ENCODE measurements around the gene SUSD4. TPM values are rescaled to one million over a fixed set of nuclear protein-coding genes. Genes with fewer than 3 reads are reported as not detected.
"Not testable (repeated sequence)": the region's sequence is repeated elsewhere in the genome, so short reads cannot be mapped to it uniquely, and the experiment has no call there.

The SUSD4 gene
- total RNA-seq, 2 donors from 2014 or later, result 10.7 to 26.7 TPM

- WGBS, result 83% methylated on average over 2 of the region's 2 CpGs
- TF ChIP-seq CTCF (IDR thresholded peaks at IDR 0.05) (no peak), POLR2AphosphoS5 (IDR thresholded peaks at IDR 0.05) (no peak), POLR2A (IDR thresholded peaks at IDR 0.05) (no peak)
- Histone ChIP-seq H3K4me1 (replicated peaks) (no peaks in the 10 kb centered on the region), H3K27me3 (replicated peaks; ENCODE audit: insufficient read depth) (no peaks in the 10 kb centered on the region), H3K9me3 (no peaks in the 10 kb centered on the region), H3K4me3 (no peak overlapping the region), H3K36me3 (no peaks in the 10 kb centered on the region), H3K27ac (no peak overlapping the region)
- no peak for DNase-seq (ENCODE audit: low spot score)
- intact Hi-C loops (cut with DNase I), result no loop called here
These were observed 38.2 kb upstream of the SUSD4 start for GRCh38 chr1:223401873-223402789.

- H3K27me3 ChIP-seq (replicated peaks; ENCODE audit: insufficient read depth); intact Hi-C loops (cut with DNase I); H3K4me3 ChIP-seq; H3K9me3 ChIP-seq; DNase-seq (ENCODE audit: low spot score); H3K4me1 ChIP-seq (replicated peaks); H3K36me3 ChIP-seq; H3K27ac ChIP-seq: not testable (repeated sequence)
- no CpG with 5 or more reads among the region's 6 CpGs for WGBS
These were observed 35.4 kb upstream of the SUSD4 start for GRCh38 chr1:223399393-223399792.

GRCh38 chr1:223394706-223395105, 30.7 kb upstream of the SUSD4 start:
- DNase-seq (ENCODE audit: low spot score), result no peak
- H3K27ac ChIP-seq, result no peak overlapping the region
- no peaks in the 10 kb centered on the region for H3K4me1 ChIP-seq (replicated peaks)
- WGBS, result 95% methylated on average over 13 of the region's 13 CpGs
- H3K36me3 ChIP-seq, result no peaks in the 10 kb centered on the region
- intact Hi-C loops (cut with DNase I), result no loop called here
- TF ChIP-seq POLR2A (IDR thresholded peaks at IDR 0.05) (no peak), POLR2AphosphoS5 (IDR thresholded peaks at IDR 0.05) (no peak), CTCF (IDR thresholded peaks at IDR 0.05) (no peak)
- H3K9me3 ChIP-seq, result no peaks in the 10 kb centered on the region
- no peaks in the 10 kb centered on the region for H3K27me3 ChIP-seq (replicated peaks; ENCODE audit: insufficient read depth)
- H3K4me3 ChIP-seq, result no peak overlapping the region

- no peak for TF ChIP-seq POLR2A (IDR thresholded peaks at IDR 0.05)
- no peak for TF ChIP-seq POLR2AphosphoS5 (IDR thresholded peaks at IDR 0.05)
- no peak for TF ChIP-seq CTCF (IDR thresholded peaks at IDR 0.05)
- WGBS, result 92% methylated on average over 27 of the region's 27 CpGs
- H3K4me1 ChIP-seq (replicated peaks), result no peaks in the 10 kb centered on the region
- H3K4me3 ChIP-seq, result no peak overlapping the region
- intact Hi-C loops (cut with DNase I), result no loop called here
- H3K27me3 ChIP-seq (replicated peaks; ENCODE audit: insufficient read depth), result no peaks in the 10 kb centered on the region
- no peak for DNase-seq (ENCODE audit: low spot score)
- no peaks in the 10 kb centered on the region for H3K9me3 ChIP-seq
- H3K36me3 ChIP-seq, result no peaks in the 10 kb centered on the region
- H3K27ac ChIP-seq, result no peak overlapping the region
These were observed 30.3 kb upstream of the SUSD4 start for GRCh38 chr1:223394242-223394641.

- TF ChIP-seq POLR2A (IDR thresholded peaks at IDR 0.05) (no peak), CTCF (IDR thresholded peaks at IDR 0.05) (no peak), POLR2AphosphoS5 (IDR thresholded peaks at IDR 0.05) (no peak)
- Histone ChIP-seq H3K4me3 (peak within 1 kb of the TSS; percentile 16 to 34), H3K4me1 (replicated peaks) (no peaks in the 10 kb centered on the region), H3K27me3 (replicated peaks; ENCODE audit: insufficient read depth) (no peaks in the 10 kb centered on the region), H3K27ac (no peak within 1 kb of the TSS), H3K36me3 (no peaks in the 10 kb centered on the region), H3K9me3 (no peaks in the 10 kb centered on the region)
- WGBS, result 36% methylated on average over 56 of the region's 73 CpGs
- DNase-seq (ENCODE audit: low spot score), result no peak
- intact Hi-C loops (cut with DNase I), result no loop called here
These were observed 29.6 kb upstream of the SUSD4 start, which contains the start of gene CCDC185 for GRCh38 chr1:223393275-223394214. Gene CCDC185 (plus strand): TSS chr1:223393415. CDS start chr1:223393476, 61 bp downstream.

Measured in prostate gland (tissue), 2 donors.